Astrocyte of the hippocampus (primary cell): Measurements from ENCODE around the gene CCDC85C.

Experiments used
- DNase-seq: peaks from one replicate; pipeline ENCODE4 v3.0.0; 2011; ENCODE audit warnings: low read depth, low spot score

CCDC85C gene

DNA sequence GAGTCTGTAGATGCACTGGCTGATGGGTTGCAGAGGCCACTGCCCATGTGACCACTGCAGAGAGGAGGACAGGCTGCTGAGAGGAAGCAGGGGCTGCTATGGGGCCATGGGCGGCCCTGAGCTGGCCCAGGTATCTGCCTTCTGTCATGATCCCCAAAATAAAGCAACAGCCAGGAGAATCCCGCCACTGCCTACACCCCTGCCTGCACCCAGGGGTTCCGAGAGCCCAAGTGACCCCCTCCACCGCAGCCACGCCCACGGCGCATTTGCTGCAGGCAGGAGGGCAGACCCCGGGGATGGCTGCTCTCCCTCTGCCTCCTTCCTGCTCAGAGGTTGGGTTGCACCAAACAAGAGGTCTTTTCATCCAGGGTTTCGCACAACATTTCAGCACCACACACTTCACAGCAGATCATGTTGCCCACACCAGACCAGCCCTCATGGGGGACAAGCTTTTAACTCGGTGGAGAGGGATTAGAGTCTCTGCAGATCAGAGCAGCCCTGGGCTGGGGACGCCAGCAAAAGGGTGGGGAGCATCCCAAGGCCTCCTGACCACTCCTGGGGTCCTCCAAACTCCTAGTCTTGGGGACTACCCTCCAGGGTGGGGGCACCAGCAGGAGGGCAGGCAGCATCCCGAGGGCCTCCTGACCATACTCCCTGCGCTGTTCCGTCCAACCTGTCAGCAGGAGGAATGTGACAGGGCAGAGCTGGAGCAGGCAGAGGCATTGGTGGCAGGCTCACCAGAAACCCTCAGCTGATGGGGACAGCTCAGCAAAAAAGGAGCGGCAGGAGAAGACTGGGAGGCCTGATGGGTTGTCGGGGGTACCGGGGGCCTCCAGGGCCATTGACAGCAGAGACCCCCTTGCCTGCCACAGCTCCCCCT is 14.1 kb downstream of the CCDC85C start:
- DNase-seq, result no peak

DNA sequence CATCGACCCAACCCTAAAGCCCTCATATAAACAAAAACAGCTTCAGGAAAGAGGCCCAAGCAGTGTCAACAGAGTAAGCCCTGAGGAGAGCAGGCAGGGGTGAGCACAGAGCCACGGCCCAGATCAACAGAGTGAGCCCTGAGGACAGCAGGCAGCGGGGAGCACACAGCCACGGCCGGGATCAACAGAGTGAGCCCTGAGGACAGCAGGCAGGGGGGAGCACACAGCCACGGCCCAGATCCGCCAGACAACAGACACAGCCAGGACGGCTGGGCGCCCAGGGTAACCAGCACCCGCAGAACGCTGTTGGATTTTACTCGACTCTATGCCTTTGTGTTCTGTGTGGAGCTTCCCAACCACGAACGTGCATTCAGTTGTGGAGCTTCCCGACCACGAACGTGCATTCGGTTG is 15.0 kb downstream of the CCDC85C start:
- DNase-seq, result peak; percentile 47

DNA sequence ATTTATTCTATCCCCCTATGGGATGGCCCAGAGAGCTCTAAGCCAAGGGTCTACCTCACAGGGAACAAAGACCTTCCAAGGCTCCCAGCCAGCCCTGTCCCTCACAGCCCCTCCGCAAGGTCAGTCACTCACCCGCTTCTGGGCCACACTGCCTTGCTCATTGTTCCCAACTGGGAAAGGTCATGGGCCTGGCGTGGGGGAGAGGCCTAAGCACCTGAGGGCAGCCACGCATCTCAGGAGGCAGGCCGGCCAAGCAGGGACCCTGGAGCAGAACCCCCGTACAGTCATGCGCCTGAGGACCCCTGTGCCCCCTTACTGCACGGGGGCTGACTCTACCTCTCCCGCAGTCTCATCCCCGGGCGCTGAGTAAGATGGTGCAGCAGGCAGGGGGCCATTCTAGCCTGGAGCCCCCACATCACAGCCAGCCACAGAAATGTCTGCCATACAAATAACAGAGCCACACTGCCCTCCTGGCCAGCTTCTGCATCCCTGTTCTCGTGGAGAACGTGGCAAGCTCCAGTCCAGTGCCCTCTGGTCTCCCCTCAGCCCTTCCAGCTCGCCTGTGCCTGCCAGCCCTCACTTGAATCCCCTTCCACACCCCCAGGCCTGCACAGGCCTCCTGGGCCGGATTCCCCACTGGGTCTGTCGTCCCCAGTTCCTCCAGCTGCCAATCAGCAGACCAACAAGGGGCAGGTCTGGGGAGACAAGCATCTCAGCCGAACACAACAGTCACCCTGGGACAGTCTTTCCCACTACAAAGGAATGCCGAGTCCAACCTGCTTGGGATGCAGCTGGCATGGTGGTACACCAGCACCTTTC is 16.3 kb downstream of the CCDC85C start:
- DNase-seq, result no peak

DNA sequence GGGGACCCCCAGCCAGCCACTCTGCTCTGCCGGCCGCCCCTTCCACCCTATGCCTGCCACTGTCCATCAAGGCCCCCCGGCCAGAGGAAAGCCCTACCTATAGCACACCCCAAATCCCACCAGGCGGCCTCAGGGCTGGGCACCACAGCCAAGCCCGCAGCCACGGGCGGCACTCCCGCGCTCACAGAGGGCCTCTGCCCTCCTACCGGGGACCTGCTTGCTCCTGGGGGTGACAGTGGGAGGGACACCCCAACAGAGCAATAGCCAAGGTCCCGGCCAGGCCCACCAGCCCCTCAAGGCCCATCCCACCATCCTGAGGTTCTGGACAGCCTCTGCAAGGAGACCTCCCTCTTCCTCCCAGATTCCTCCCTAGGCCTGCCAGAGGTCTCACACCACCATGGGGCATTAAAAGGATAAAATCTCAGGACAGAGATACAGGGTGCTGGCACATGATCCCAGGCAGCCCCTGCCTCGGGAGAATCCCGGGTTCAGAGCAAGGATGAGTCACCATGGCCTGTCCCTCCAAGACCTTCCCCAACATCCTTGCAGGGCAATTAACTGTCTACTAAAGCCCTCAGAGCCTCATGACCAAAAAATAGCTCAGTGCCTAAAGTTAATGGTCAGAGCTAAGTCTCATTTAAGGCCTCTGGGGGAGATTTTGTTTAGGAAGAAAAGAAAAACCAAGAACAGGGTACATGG is 17.1 kb downstream of the CCDC85C start:
- no peak for DNase-seq

DNA sequence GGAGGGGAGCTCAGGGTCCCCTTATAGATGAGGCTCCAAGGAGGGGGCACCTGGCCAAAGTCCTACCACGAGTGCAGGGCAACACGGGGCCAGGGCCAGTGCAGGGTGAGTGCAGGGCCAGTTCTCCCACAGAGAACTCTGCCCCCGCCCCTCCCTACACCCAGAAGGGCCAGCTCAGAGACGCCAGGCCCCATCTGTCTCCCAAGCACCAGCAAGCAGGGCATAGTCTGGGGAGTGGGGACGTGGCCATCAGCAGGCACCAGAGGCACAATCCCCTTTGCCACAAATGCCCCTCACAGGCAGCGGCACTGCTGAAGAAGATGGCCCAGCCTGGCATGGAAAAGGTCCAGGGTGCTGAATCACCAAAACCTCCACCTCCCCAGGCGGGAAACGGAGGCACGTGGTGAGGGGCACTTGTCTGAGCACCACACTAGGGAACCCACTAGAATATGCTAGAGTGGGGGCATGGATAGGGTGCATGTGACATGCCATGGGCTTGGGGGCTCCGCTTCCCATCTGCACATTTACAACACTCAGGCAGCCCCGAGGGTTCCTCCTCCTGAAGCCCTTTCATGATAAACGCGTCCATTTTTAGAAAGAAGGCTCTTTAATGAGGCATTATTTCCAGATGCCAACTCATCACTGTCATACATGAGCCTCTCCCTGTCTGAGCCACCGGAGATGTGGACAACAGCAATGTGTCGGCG is 17.8 kb downstream of the CCDC85C start:
- DNase-seq, result no peak

DNA sequence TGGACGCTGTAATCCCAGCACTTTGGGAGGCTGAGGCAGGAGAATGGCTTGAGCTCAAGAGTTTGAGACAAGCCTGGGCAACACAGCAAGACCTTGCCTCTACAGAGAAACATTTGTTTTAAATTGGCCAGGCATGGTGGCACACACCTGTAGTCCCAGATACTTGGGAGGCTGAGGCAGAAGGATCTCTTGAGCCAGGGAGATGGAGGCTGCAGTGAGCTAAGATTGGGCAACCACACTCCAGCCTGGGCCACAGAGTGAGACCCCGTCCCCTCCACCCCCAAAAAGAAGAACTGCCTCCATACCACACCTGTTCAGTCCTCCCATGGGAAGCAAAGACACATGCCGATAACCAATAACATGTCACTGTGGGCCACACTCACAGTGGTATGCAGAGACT is 19.2 kb downstream of the CCDC85C start:
- DNase-seq, result no peak

DNA sequence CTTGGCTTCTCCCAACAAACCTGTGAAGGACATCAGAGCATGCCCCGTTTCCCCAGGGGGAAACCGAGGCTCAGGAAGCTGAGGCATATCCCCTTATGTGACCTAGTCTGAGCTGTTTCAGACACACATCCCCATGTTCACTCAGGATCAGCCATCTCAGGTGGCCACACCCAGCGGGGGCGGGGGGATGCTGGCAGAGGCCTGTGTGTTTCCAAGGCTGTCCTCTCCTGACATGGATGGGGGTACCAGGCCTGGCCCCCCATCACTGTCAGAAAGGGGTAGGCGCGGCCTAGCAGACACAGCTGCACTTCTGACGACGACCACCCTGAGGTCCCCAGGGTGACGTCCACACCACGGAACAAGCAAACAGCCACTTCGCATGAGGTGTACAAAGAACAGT is 22.1 kb downstream of the CCDC85C start:
- DNase-seq, result no peak

DNA sequence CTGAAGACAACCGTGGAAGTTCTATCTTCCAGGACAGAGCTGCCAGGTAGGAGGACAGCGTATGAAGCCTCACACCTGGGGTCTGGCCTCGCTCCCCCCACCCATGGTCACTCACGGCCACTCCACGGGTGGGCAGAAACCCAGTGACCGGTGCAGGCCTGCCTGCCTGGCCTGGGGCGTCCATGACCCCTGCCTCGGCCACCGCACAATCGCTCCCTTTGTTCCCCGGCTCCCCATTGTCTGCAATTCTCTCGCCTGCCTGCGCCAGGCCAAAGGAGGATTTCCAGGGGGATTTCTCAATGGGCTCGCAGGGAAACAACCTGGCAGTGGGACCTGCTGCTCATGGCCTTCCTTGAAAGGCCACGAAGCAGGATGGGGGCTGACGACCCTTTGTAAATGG is 22.6 kb downstream of the CCDC85C start:
- peak; percentile 61 for DNase-seq

DNA sequence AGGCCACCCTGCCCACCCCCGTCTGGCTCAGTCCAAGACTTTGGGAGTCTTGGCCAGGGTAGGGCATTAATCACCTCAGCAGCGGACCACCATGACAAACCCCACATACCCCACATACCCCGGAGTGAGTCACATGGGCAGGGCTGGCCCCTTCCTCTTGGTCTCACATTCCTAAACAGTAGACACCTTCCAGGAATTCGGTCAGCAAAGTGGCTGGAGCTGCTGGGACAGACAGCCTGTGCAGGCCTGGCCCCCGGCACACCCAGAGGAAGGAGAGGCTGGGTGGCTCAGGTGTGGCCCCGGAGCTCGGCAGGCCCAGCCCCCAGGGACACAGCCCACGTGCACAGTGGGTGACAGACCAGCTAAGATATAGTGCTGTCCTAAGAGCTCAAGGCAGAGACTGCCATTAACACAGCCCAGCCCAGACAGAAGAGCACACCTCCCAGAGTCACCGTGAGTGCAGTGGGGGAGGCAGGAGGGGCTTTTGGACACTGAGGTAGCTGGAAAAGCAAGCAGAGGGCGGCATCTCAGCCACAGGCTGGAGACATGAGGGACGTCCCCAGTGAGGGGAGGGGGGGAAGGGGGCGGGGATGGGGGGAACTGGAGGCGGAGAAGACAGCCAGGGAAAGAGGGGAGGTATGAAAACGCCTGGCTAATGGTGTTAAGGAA is 24.0 kb downstream of the CCDC85C start:
- DNase-seq, result peak; percentile 96

DNA sequence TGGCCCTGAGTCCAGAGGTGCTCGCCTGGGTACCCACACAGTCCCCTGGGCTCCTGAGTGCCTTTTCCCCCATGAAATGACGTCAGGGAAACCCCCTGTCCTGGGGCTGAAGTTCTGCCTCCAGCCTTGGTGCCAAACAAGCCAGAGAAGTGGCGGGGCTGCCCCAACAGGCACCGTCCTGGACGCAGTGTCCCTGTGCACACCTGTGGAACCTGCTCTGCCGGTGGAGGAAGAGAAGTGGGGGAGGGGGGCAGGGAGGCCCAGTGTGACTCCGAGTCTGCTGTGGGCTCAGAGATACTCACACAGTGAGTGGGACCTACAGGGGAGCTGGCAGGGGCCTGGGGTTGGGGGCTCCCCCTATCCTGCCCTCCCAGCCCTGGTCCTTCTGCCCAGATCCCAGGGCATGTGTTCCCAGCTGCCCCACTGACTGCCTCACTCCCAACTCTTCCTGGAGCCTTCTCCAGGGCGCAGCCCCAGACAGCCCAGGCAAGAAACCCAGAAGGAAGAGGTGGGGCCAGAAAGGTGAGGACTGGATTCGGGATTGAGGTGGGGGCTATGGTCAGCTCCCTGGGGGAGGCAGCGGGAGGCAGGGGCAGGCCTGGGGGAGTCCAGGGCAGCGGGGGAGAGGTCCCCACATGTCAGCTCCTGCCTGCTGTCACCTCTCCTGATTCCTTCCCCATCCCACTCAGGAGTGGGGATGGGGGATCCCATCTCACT is 24.7 kb downstream of the CCDC85C start:
- DNase-seq, result no peak

DNA sequence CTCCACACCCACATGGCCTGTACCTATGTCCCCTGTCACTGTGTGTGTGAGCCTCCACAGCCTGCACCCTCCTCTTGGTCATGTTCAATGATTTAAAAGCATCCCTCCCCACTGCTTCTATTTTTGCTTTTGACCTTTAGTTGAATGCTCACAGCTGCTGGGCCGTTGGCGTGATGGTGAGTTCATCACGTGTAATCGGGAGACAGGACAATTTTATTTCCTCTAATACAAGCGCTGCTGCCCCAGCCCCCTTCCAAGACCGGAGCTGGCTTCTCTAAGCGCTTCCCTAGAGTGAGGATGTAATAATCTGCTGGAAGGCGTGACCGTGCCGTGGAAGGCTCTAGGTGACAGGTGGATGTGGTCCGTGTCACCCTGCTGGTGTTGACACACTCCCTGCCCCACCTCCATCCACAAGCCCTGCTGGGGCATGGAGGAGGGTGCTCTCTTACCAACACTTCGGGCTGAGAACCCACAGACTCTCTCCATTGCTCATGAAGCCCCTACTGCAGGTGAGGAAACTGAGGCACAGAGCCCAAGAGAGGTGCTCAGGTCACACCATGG is 25.4 kb downstream of the CCDC85C start:
- DNase-seq, result no peak

DNA sequence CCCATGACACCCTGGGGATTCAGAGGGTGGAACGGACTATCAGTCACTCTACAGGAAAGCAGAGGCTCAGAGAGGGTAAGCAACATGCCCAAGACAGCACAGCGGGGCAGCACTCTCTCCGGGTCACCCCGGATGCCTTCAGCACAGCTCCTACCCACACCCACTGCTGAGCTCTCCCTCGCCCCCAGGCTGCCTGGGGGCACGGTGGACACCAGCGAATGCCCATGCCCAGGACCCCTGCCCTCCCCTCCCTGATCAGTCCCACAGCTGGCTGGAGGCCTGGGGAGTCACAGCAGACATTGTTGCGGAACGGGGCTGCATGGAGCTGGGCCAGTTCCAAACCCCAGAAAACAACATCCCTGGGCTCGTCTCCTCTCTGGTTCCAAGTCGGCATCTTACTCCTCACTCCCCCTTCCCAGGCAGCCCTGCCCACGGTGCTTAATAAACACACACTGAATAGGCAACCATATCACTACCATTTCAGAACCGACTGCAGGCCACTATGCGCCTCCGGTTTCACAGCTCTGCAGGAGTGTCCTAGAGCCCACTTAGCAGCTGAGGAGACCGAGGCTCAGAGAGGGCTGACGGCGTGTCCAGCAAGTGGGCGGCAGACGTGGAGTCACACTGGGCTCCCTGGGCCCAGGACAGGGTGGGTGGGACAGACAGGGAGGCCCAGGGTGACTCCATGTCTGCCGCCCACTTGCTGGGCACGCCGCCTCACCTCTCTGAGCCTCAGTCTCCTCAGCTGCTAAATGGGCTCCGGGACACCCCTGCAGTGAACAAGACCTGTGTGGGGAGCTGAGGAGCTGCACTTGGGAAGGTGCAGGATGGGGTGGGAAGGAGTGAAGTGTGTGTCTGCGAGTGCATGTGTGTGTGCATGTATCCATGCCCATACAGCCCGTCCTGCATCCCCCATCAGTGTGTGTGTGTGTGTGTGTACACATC is 27.0 kb downstream of the CCDC85C start:
- DNase-seq, result peak; percentile 62

DNA sequence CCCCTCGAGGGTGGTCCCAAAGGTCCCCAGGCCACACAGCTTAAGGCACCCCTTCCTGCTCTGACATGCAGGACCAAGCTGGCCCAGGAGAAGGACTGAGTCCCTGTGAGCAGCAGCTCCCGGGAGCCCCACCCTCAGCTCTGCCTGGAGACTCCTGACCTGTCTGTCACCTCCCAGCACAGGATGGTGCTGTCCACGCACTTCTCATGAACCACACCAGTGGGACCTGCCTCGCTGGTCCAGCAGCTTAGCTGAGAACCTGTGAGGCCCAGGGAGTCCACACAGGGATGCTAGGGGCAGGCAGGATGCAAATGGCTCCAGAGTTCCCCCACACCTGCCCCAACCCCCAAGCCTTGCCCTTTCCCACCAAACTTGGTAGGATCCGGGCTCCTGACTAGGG is 27.7 kb downstream of the CCDC85C start:
- peak; percentile 51 for DNase-seq

DNA sequence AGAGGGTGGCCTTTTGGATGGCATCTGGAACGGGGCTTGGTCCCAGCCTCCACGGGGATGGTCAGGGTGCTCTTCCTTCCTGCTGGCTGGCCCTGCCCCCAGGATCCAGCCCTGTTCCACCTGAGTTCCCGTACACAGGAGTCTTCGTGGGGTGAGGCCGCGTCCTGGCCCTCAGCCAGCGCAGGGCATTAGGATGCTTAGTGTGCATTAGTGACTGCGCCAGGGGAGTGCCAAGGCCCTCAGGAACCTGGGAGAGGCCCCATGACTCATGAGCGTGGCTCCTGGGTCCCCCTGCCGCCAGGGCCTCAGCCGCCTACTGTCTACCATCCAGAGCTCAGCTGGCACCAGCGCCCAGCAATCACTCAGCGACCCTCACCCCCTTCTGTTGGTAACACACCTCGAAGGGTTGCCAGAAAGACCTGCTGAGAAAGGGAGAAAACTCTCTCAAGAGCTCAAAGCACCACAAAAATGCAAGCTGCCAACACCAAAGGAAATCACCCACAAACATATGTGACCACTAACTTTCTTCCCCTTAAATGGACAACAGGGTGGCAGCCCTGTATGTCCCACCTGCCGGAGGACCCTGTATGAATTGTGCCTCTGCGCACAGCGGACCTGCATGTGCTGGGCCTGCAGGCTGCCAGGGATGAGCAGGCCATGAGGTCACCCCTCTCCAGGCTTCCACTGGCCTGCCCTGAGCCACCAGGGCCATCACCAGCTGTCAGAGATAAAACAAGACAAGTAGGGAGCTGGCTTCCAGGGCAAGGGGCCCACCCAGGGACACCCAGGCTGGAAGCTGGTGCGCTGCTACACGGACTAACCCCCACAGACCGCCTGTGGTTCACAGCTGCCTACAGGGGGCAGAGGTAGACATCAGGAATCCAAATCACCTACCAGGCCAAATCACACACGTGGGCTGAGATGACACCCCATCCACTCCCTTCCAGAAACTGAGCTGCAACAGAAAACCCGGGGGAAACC is 28.7 kb downstream of the CCDC85C start:
- peak; percentile 83 for DNase-seq

DNA sequence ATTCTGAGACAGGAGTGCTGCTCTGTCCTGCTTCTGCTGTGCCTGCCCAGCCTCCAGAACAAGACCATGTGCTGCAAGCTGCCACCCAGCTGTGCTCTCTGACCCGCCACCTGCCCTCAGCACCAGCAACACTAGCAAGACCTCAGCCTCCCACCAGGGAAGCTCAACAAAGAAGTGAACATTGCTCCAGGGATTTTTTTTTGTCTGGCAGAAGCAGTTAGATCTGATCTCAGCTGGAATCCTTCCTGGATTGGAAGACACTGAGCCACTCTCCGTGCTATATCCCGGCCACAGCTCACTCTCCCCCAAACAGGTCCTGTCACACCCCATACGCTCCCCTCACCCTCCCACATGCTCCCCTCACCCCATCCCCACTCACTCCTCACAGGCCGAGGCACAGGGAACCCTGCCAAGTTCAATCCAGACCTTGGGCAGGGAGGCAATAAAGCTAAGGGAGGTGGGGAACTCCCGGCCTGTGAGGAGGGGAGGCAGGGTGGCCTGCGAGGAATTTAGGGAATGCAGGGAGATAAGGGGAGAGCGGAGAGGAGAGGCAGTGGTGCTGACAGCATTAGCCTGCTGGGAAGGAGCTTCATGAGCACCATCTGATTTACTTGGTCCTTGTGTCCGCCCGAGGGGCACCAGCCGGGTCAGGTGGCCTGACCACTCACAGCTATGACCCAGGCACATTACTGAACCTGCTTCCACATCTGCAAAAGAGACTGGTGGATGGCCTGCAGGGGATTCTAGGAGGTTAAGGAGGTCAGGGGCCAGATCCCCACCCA is 29.7 kb downstream of the CCDC85C start:
- DNase-seq, result peak; percentile 94

DNA sequence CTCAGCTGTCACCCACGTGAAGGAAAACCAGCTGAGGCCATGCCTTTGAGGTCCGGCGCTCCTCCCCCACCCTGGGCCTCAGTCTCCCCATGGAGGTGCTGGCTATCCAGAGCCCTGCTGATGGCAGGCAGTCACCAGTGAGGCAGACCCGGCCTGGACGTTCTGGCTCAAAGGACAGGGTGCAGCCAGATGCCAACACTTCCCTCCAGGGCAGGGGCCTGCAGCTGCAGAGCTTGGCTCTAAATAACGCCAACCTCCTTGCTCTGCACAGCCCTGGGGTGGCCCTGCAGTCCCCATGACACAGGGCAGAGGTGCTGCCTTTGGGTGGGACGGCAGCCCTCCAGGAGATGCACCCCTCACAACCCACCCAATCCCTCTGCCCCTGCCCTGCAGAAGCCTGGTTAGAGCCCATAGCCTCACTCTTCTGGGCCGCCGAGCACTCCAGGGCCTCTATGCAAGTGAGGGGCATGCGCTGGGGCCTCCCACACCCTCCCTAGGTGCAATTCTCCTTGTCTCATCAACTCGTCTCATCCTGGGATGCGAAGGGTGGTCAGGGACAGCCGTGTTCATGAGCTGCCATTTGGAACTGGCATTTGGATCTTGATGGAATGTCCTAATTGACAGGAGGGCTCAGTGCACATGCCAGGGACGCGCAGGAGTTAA is 30.4 kb downstream of the CCDC85C start:
- no peak for DNase-seq
